ENCODE results near the gene ZNF600. TPM values are rescaled to one million over a fixed set of nuclear protein-coding genes. Genes with fewer than 3 reads are reported as not detected.

The ZNF600 gene
- polyA plus RNA-seq, 1 donor from 2014 or later: 0.83 TPM

Other genes with a start within 250 kb of the ZNF600 start
- gene ZNF701, start 216.5 kb downstream of the ZNF600 start, polyA plus RNA-seq (ENCODE audit: insufficient read depth, low read depth, low replicate concordance): 1.8 TPM
- gene ZNF83, start 148.4 kb downstream of the ZNF600 start, polyA plus RNA-seq (ENCODE audit: insufficient read depth, low read depth, low replicate concordance): 7.5 TPM
- gene ZNF611, start 51.7 kb downstream of the ZNF600 start, polyA plus RNA-seq (ENCODE audit: insufficient read depth, low read depth, low replicate concordance): 3.7 TPM
- 1.8 TPM for gene ZNF28, start 34.8 kb upstream of the ZNF600 start, polyA plus RNA-seq (ENCODE audit: insufficient read depth, low read depth, low replicate concordance)
- gene ZNF468, start 70.8 kb upstream of the ZNF600 start, polyA plus RNA-seq (ENCODE audit: insufficient read depth, low read depth, low replicate concordance): 5.0 TPM
- 4.1 TPM for gene ZNF320, start 110.8 kb upstream of the ZNF600 start, polyA plus RNA-seq (ENCODE audit: insufficient read depth, low read depth, low replicate concordance)
- 0.78 TPM for gene ZNF888, start 136.6 kb upstream of the ZNF600 start, polyA plus RNA-seq (ENCODE audit: insufficient read depth, low read depth, low replicate concordance)
- gene ZNF816, start 176.1 kb upstream of the ZNF600 start, polyA plus RNA-seq (ENCODE audit: insufficient read depth, low read depth, low replicate concordance): 2.4 TPM
- gene ERVV-1, start 227.1 kb upstream of the ZNF600 start, polyA plus RNA-seq (ENCODE audit: insufficient read depth, low read depth, low replicate concordance): not detected

Data from brain (organoid and tissue), 1 donor.